Measurements from ENCODE around the gene MBD5.
A peak's percentile ranks its signal among the peaks of the same experiment; 100 is the strongest.

The MBD5 gene

DNA sequence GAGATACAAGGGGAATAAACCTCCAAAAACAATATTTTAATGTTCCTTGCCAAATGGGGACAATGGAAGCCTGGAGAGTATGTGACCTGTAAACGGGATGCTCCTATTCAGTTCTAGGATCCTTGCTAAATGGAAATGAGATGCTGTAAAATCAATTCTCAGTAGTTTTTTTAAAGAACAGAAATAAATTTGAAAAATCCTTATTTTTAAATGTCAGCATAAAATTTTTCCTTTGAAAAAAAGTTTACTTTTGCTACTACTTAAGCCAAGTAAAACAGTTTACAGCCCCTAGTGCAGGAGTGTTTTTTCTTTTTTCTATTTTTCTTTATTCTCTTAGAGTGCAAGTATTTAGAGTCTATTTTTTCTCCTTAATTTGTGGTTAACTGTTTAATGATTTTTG, 158.8 kb downstream of the MBD5 start:
- no peaks in the 10 kb centered on the region for H3K4me1 ChIP-seq (ENCODE audit: insufficient read depth, insufficient read length)
- peaks cover 4% of the 10 kb centered on the region for H3K36me3 ChIP-seq (ENCODE audit: insufficient read depth, insufficient read length, low read length)
- H3K27me3 ChIP-seq (ENCODE audit: insufficient read depth, insufficient read length), result no peaks in the 10 kb centered on the region
- no peak for TF ChIP-seq YY1 (IDR thresholded peaks at IDR 0.05; ENCODE audit: insufficient read depth, insufficient read length)
- no peak for TF ChIP-seq ZNF274 (IDR thresholded peaks at IDR 0.05; ENCODE audit: low read depth, low read length)
- no peak for TF ChIP-seq SUZ12 (IDR thresholded peaks at IDR 0.05; ENCODE audit: extremely low read depth, insufficient read depth, insufficient read length)
- H3K9ac ChIP-seq (ENCODE audit: insufficient read length, low read depth), result no peak overlapping the region
- no peak overlapping the region for H3K4me3 ChIP-seq (ENCODE audit: insufficient read length, low read depth)
- no peak for DNase-seq (ENCODE audit: low read depth, low spot score)
- no peaks in the 10 kb centered on the region for H3K9me3 ChIP-seq (ENCODE audit: insufficient read depth, low read length)

DNA sequence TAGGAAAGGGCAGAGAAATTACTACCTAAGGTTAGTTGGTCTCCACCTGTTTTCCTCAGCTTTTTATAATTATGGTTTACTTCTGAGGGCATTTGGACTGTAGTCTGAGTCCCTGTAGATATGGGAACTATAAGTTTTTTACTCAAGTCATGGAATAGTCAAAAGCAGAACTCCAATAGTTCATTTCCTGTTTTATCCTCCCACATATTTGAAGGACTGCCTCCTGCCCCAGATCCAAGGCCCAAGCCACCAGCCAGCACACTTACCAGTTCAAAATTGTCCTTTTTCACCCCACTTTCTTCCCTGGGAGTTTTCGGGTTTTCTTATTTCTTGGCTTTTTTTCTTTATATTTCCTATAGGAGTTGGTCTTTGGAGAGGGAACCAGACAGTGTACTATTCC, 164.1 kb downstream of the MBD5 start:
- H3K9me3 ChIP-seq (ENCODE audit: insufficient read depth, low read length), result no peaks in the 10 kb centered on the region; the same call in 1 of the 2 replicates
- no peak for DNase-seq (ENCODE audit: low read depth, low spot score)
- H3K4me1 ChIP-seq (ENCODE audit: insufficient read depth, insufficient read length), result no peaks in the 10 kb centered on the region
- H3K9ac ChIP-seq (ENCODE audit: insufficient read length, low read depth), result no peak overlapping the region
- H3K27me3 ChIP-seq (ENCODE audit: insufficient read depth, insufficient read length), result no peaks in the 10 kb centered on the region
- no peak overlapping the region for H3K4me3 ChIP-seq (ENCODE audit: insufficient read length, low read depth)
- no peaks in the 10 kb centered on the region for H3K36me3 ChIP-seq (ENCODE audit: insufficient read depth, insufficient read length, low read length)
- TF ChIP-seq SUZ12 (IDR thresholded peaks at IDR 0.05; ENCODE audit: extremely low read depth, insufficient read depth, insufficient read length) (no peak), ZNF274 (IDR thresholded peaks at IDR 0.05; ENCODE audit: low read depth, low read length) (no peak), YY1 (IDR thresholded peaks at IDR 0.05; ENCODE audit: insufficient read depth, insufficient read length) (no peak)

DNA sequence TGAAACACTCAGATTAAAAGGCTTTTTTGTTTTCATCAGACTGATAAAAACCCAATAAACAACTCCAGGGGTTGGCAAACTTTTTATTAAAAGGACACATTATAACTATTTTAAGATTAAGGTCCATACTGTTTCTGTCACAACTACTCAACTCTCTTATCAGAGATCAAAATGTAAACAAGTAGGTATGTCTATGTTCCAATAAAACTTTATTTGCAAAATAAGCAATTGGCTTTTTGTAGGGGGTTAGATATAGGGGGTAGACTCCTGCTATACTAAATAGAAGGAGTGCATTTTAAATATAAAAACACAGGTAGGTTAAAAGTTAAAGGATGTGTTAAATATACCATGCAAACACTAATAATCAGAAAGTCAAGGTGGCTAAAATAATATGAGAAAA, 174.0 kb downstream of the MBD5 start:
- no peak overlapping the region for H3K4me3 ChIP-seq (ENCODE audit: insufficient read length, low read depth)
- no peaks in the 10 kb centered on the region for H3K27me3 ChIP-seq (ENCODE audit: insufficient read depth, insufficient read length)
- H3K9me3 ChIP-seq (ENCODE audit: insufficient read depth, low read length), result no peaks in the 10 kb centered on the region
- no peaks in the 10 kb centered on the region for H3K36me3 ChIP-seq (ENCODE audit: insufficient read depth, insufficient read length, low read length)
- no peak for TF ChIP-seq SUZ12 (IDR thresholded peaks at IDR 0.05; ENCODE audit: extremely low read depth, insufficient read depth, insufficient read length)
- no peak for TF ChIP-seq ZNF274 (IDR thresholded peaks at IDR 0.05; ENCODE audit: low read depth, low read length)
- no peaks in the 10 kb centered on the region for H3K4me1 ChIP-seq (ENCODE audit: insufficient read depth, insufficient read length)
- no peak overlapping the region for H3K9ac ChIP-seq (ENCODE audit: insufficient read length, low read depth)
- no peak for DNase-seq (ENCODE audit: low read depth, low spot score)

DNA sequence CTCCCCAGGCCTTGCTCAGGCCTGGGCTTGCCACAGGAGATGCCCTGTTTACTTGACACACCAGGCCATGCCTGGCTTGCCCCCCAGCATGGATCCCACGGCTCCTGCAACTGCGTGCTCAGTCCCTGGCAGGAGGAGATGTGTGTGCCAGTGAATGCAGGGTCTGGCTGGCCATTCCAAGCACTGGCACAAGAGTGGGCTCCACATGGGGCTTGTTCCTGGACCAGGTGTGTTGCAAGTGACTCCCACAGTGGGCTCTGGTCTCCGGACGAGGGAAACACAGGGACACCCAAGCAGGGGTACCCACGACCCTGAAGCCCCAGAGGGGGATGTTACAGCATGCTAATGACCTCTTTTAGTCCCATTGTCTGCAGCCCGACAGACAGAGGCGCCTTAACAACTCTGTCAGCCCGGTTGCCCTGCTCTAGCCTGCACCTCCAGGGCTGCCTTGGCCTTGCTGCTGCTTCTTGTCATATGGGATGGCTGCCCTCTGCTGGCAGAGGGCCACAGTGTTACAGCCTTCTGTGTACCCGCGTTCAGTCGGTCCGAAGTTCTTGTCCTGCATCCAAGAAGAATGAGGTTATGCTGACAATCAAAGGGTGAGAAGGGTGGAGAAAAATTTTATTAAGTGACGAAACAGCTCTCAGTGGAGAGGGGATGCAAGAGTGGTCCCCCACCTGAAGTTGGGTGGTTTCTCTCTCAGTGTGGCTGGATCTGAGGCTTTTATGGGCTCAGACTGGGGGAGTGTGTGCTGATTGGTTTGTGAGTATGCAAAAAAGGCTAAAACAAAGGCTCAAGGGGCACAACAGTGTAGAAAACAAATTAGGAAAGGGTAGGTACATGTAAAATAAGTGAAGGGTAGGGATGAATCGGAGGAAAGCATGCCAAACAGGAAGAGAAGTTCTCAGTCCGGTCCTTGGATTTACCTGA, 180.4 kb downstream of the MBD5 start:
- Histone ChIP-seq H3K9ac (ENCODE audit: insufficient read length, low read depth) (no peak overlapping the region), H3K4me3 (ENCODE audit: insufficient read length, low read depth) (no peak overlapping the region), H3K27me3 (ENCODE audit: insufficient read depth, insufficient read length) (no peaks in the 10 kb centered on the region), H3K4me1 (ENCODE audit: insufficient read depth, insufficient read length) (no peaks in the 10 kb centered on the region), H3K9me3 (ENCODE audit: insufficient read depth, low read length) (peaks cover 9% of the 10 kb centered on the region; the same call in 1 of the 2 replicates), H3K36me3 (ENCODE audit: insufficient read depth, insufficient read length, low read length) (no peaks in the 10 kb centered on the region)
- peak; percentile 71 for DNase-seq (ENCODE audit: low read depth, low spot score)
- TF ChIP-seq YY1 (IDR thresholded peaks at IDR 0.05; ENCODE audit: insufficient read depth, insufficient read length) (no peak), ZNF274 (IDR thresholded peaks at IDR 0.05; ENCODE audit: low read depth, low read length) (no peak), SUZ12 (IDR thresholded peaks at IDR 0.05; ENCODE audit: extremely low read depth, insufficient read depth, insufficient read length) (no peak)

DNA sequence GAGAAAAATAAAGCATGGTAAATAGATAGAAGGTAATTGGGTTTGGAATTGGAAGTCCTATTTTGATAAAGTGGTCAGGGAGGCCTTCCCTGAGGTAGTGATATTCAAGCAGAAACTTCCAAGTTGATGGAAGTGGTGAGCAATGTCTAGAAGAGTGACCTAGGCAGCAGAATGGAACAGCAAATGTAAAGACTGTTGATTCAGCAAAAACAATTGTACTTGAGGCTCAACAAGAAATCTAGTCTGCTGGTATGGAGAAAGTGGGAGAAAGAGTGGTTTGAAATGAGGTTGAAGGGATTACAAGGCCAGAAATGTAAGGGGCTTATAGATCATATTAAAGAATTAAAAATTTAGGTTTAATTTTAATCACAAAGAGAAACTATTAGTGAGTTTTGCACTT, 181.3 kb downstream of the MBD5 start:
- Histone ChIP-seq H3K4me1 (ENCODE audit: insufficient read depth, insufficient read length) (no peaks in the 10 kb centered on the region), H3K9ac (ENCODE audit: insufficient read length, low read depth) (no peak overlapping the region), H3K36me3 (ENCODE audit: insufficient read depth, insufficient read length, low read length) (no peaks in the 10 kb centered on the region), H3K4me3 (ENCODE audit: insufficient read length, low read depth) (no peak overlapping the region), H3K27me3 (ENCODE audit: insufficient read depth, insufficient read length) (no peaks in the 10 kb centered on the region), H3K9me3 (ENCODE audit: insufficient read depth, low read length) (peaks cover 9% of the 10 kb centered on the region; the same call in 1 of the 2 replicates)
- TF ChIP-seq YY1 (IDR thresholded peaks at IDR 0.05; ENCODE audit: insufficient read depth, insufficient read length) (no peak), SUZ12 (IDR thresholded peaks at IDR 0.05; ENCODE audit: extremely low read depth, insufficient read depth, insufficient read length) (no peak)
- DNase-seq (ENCODE audit: low read depth, low spot score), result no peak

DNA sequence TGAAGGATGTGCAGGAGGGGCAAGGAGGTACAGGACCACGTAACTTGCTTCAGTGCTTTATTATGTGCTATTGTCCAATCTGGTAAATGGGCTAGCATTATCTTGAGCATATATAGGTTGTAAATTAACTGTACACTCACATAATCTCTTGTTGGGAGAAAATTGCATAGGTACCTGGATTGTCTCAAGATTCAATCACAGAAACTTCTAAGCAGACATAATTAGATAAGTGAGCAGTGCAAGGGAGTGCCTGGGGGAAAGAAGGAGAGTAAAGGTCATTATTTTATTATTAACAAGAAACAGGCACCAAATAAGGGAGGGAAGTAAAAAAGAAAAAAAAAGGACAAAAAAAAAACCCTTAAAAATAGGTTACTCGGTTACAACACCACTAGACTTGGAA, 186.2 kb downstream of the MBD5 start:
- no peaks in the 10 kb centered on the region for H3K9me3 ChIP-seq (ENCODE audit: insufficient read depth, low read length)
- H3K27me3 ChIP-seq (ENCODE audit: insufficient read depth, insufficient read length), result no peaks in the 10 kb centered on the region
- no peak for DNase-seq (ENCODE audit: low read depth, low spot score)
- H3K9ac ChIP-seq (ENCODE audit: insufficient read length, low read depth), result no peak overlapping the region
- H3K4me1 ChIP-seq (ENCODE audit: insufficient read depth, insufficient read length), result no peaks in the 10 kb centered on the region
- TF ChIP-seq ZNF274 (IDR thresholded peaks at IDR 0.05; ENCODE audit: low read depth, low read length) (no peak), YY1 (IDR thresholded peaks at IDR 0.05; ENCODE audit: insufficient read depth, insufficient read length) (no peak), SUZ12 (IDR thresholded peaks at IDR 0.05; ENCODE audit: extremely low read depth, insufficient read depth, insufficient read length) (no peak)
- no peak overlapping the region for H3K4me3 ChIP-seq (ENCODE audit: insufficient read length, low read depth)
- no peaks in the 10 kb centered on the region for H3K36me3 ChIP-seq (ENCODE audit: insufficient read depth, insufficient read length, low read length)

DNA sequence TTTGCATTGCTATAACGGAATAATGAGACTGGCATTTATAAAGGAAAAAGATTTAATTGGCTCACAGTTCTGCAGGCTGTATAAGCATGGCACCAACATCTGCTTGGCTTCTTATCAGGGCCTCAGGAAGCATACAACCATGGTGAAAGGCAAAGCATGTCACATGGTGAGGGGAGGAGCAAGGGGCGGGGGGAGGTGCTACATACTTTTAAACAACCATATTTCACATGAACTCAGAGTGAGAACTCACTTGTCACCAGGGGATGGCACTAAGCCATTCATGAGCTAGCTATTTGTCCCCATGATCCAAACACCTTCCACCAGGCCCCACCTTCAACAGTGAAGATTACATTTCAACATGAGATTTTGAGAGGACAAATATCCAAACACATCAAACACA, 188.7 kb downstream of the MBD5 start:
- TF ChIP-seq YY1 (IDR thresholded peaks at IDR 0.05; ENCODE audit: insufficient read depth, insufficient read length) (no peak), SUZ12 (IDR thresholded peaks at IDR 0.05; ENCODE audit: extremely low read depth, insufficient read depth, insufficient read length) (no peak), ZNF274 (IDR thresholded peaks at IDR 0.05; ENCODE audit: low read depth, low read length) (no peak)
- H3K4me3 ChIP-seq (ENCODE audit: insufficient read length, low read depth), result no peak overlapping the region
- H3K36me3 ChIP-seq (ENCODE audit: insufficient read depth, insufficient read length, low read length), result no peaks in the 10 kb centered on the region
- H3K9me3 ChIP-seq (ENCODE audit: insufficient read depth, low read length), result no peaks in the 10 kb centered on the region
- DNase-seq (ENCODE audit: low read depth, low spot score), result no peak
- no peak overlapping the region for H3K9ac ChIP-seq (ENCODE audit: insufficient read length, low read depth)
- H3K4me1 ChIP-seq (ENCODE audit: insufficient read depth, insufficient read length), result no peaks in the 10 kb centered on the region
- H3K27me3 ChIP-seq (ENCODE audit: insufficient read depth, insufficient read length), result no peaks in the 10 kb centered on the region

Data from NT2/D1 (cell line).